CD4-positive, alpha-beta T cell treated with Interferon gamma for 1 hour (primary cell): ENCODE measurements around the gene POU6F2.
"Not testable (repeated sequence)": the region's sequence is repeated elsewhere in the genome, so short reads cannot be mapped to it uniquely, and the experiment has no call there.

Experiments used
- DNase-seq: peaks from one replicate; pipeline ENCODE4 v3.0.0-alpha.2; 2020

POU6F2 gene

GRCh38 chr7:39313974-39314373 is 336.3 kb downstream of the POU6F2 start:
- no peak for DNase-seq

- DNase-seq, result no peak
Observed at GRCh38 chr7:39317107-39317506, 339.4 kb downstream of the POU6F2 start.

GRCh38 chr7:39317896-39318295 is 340.2 kb downstream of the POU6F2 start:
- no peak for DNase-seq

- DNase-seq, result no peak
Observed at GRCh38 chr7:39321245-39321644, 343.5 kb downstream of the POU6F2 start.

- no peak for DNase-seq
Observed at GRCh38 chr7:39321909-39322498, 344.3 kb downstream of the POU6F2 start.

- no peak for DNase-seq
Observed at GRCh38 chr7:39324139-39324760, 346.5 kb downstream of the POU6F2 start.

- not testable (repeated sequence) for DNase-seq
Observed at GRCh38 chr7:39331607-39332006, 353.9 kb downstream of the POU6F2 start.

- DNase-seq, result no peak
Observed at GRCh38 chr7:39332142-39332541, 354.4 kb downstream of the POU6F2 start.

- DNase-seq, result no peak
Observed at GRCh38 chr7:39333701-39334100, 356.0 kb downstream of the POU6F2 start.

- DNase-seq, result no peak
Observed at GRCh38 chr7:39336442-39336841, 358.7 kb downstream of the POU6F2 start.

GRCh38 chr7:39338716-39339115 is 361.0 kb downstream of the POU6F2 start:
- no peak for DNase-seq

- DNase-seq, result no peak
Observed at GRCh38 chr7:39339591-39339990, 361.9 kb downstream of the POU6F2 start.

GRCh38 chr7:39341083-39341482 is 363.4 kb downstream of the POU6F2 start:
- no peak for DNase-seq

- DNase-seq, result no peak
Observed at GRCh38 chr7:39342763-39343162, 365.1 kb downstream of the POU6F2 start.

GRCh38 chr7:39349452-39350123 is 371.9 kb downstream of the POU6F2 start:
- no peak for DNase-seq

GRCh38 chr7:39353615-39354376 is 376.1 kb downstream of the POU6F2 start:
- DNase-seq, result no peak

GRCh38 chr7:39355664-39356063 is 378.0 kb downstream of the POU6F2 start:
- DNase-seq, result no peak

- no peak for DNase-seq
Observed at GRCh38 chr7:39356172-39356925, 378.6 kb downstream of the POU6F2 start.

GRCh38 chr7:39357648-39358047 is 379.9 kb downstream of the POU6F2 start:
- no peak for DNase-seq

- no peak for DNase-seq
Observed at GRCh38 chr7:39360038-39360437, 382.3 kb downstream of the POU6F2 start.

- no peak for DNase-seq
Observed at GRCh38 chr7:39360766-39361165, 383.1 kb downstream of the POU6F2 start.

- no peak for DNase-seq
Observed at GRCh38 chr7:39365751-39366295, 388.1 kb downstream of the POU6F2 start.

- no peak for DNase-seq
Observed at GRCh38 chr7:39367451-39367850, 389.7 kb downstream of the POU6F2 start.
